ENCODE measurements around the gene DCN.

Gene DCN

DNA sequence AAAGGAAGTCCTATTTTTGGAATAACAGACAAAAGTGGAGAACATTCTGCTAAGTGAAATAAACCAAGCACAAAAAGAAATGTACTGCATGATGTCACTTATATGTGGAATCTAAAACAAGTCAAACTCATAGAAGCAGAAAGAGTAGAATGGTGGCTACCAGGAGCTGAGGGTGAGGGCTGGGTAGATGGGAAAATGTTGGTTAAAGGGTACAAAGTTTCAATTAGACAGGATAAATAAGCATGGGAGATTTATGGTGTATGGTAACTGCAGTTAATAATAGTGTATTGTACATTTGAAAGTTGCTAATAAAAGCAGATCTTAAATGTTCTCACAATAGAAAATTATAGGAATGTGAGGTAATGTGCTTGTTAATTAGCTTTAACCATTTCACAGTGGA, 84.2 kb downstream of the DCN start:
- DNase-seq, result no peak

DNA sequence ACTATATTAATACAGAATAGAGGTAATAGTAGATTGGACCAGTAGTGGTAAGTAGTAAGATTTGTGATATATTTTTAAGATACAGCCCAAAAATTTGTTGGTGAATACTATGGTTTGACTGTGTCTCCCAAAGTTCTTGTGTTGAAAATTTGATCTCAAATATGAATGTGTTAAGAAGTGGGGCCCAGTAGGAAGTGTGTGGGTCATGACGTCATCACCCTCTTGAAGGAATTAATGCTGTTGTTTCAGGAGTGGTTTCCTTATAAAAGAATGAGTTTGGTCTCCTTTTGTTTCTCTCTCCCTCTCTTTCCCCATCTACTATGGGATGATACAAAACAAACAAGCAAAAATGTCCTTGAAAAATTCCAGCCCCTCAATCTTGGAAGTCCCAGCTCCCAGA, 87.7 kb downstream of the DCN start:
- no peak for DNase-seq

DNA sequence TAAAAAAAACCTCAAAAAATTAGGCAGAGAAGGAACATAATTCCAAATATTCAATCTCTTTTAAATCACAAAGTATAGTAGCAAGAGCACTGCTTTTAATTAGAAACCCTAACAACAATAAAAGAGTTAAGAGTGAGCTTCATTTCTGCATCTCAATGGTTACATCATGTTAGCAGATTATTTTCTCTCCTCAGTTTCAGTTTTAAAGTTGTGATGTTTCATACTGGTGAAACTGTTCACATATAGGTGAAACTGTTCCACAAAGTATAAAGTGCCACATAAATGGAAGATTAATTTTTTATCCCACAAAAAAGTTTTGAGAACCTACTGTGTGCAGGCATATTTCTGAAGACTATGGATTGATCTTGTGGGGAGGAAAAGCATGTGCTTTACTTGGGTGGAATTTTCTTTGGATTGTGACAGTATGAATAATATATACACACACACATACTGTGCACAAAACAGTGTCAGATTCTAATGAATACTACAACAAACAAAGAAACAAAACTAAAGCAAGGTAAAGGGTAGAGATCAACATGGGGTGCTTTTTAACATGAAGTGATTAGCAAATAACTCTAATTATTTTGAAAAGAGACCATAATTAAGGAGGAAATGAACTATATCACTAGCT, 88.5 kb downstream of the DCN start:
- no peak for DNase-seq

DNA sequence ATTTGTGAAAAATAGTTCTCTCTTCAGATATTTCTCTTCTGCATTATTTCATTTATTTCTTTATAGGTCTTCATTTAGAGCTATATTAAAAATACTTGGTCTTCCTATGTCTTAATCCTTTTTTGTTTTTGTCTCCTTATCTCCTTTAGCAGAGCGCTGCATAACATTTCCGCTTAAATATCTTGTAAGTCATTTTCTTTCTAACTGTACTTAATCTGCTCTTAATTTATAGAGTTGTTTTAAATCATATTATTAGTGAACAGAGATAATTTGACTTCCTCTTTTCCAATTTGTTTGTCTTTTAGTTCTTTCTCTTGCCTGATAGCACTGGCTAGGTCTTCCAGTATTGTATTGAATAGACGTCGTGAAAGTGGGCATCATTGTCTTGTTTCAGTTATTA, 89.3 kb downstream of the DCN start:
- DNase-seq, result no peak

DNA sequence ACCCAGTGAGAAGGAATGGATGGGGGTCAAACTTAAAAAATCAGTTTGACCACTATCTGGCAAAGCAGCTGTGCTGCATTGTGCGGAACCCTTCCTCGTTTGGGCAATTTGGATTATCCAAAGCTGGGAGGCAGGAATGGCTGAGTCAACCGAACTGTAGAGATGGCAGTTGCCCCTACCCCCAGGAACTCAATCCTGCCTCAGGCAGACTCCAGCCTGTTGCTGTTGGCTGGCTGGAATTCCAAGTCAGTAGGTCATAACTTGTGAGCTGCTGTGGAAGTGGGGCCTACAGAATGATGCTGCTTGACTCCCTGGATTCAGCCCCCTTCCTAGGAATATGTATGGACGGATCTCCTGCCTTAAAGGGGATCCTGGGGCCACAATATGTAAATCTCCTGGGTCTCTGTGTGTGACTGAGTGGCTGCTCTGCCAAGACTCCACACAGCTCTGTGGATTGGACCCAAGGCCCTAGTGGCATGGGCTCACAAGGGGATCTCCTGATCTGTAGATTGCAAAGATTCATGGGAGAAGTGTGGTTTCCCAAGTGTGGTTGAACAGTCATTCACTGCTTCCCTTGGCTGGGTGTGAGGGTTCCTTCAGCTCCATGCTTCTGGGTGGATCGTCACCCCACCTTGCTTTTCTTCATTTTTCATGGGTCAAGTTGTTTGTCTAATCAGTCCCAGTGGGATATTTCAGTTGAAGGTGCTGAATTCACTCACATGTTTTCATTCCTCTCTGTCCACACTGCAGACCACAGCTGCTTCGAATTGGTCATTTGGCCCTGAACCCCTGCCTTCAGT, 90.5 kb downstream of the DCN start:
- no peak for DNase-seq

Measured in NCI-H2227 treated with DMSO at 0.1 percent for 48 hours (cell line).